Measurements from ENCODE around the gene DGKQ.

Gene DGKQ

DNA sequence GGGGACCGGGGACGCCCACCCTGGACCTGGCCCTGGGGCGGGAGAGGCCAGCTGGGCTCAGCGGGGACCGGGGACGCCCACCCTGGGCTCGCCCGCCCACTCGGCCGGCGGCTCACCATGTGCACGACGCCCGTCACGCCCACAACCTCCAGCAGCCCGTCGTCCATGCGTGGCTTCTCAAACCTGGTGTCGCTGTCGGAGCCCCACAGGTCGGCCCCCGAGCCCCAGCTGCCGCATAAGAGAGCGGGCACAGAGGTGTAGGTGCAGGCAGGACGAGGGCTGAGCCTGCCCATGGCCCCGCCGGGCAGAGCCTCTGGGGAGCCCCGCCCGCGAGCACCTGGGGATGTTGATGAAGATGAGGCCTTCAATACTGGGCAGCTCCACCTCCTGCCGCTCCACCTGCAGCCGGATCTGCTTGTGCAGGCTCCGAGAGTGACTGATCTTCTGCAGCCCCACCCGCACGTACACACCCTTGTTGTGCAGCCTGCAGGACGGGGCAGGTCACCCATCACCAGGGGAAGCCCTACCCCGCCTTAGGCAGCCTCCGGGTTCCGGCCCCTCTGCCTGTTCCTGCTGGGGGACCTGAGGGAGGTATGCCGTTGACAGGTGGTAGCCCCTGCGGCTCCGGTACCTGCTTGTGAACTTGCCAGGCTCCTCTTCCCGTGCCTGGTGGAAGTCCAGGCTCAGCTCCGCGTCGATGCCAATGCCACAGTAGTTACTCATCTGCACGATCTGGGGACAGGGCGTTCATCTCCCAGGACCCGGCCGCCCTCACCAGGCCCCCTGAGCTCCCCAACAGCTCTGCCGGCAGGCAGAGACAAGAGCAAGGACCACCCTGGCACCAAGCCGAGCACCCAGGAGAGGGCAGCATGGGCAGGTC, 11.8 kb downstream of the DGKQ start:
- no peak for FAIRE-seq

DNA sequence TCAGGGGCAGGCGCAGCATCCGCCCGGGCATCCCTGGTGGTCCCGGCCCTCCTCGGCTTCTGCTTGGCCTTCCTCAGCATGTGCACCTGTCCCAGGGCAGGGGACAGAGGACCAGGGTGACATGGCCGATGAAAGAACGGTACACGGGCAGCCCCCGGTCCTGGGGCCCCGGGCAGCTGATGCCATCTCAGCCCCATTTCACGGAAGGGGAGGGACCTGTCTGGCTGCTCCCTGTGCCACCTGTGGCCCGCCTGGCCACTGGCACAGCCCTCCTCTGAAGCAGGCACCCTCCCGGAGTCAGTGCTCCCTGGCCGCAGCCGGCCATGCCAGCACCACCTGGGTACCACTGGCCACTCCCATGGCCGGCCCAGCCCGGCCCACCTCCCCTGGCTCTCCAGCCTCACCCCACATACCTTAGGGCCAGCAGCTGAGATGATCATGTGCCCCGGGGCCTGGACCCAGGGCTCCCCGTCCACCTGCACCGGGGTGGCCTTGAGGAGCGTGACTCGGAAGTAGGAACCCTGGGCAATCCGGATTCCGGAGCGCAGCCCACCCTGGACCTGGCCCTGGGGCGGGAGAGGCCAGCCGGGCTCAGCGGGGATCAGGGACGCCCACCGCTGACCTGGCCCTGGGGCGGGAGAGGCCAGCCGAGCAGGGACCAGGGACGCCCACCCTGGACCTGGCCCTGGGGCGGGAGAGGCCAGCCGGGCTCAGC, 12.6 kb downstream of the DGKQ start:
- FAIRE-seq: no peak

GRCh38 chr4:960140-960635, 13.2 kb downstream of the DGKQ start:
- FAIRE-seq: no peak

- no peak for FAIRE-seq
Measured at GRCh38 chr4:959338-960139, 13.8 kb downstream of the DGKQ start.

DNA sequence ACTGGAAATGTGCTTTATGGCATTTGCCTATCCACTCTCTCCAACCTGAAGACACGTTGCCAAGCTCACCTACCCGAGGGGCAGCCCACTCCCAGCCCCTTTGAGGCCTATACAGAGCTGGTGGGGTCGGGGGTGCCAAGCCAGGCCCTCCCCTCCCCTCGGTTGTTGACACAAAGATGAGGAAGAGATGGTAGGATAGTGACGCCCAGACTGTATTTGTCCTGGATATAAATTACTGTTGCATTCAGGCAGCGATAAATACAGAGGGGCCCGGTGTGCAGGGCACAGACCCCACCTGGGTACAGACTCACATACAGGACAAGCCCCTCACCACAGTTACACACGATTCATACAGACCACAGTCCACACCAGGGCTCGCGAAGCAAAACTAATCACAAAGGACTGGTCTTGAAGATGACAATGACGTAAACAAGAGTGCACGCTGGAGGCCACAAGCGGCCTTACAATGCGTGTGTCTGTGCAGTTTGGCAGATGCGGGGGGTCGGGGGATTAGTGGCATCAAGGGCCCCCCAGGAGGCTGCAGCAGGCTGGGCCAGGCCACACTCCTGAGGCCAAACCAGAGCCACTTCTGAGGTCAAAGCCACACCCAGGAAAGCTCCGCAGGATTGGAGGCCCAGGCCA, 14.6 kb downstream of the DGKQ start:
- FAIRE-seq: no peak

DNA sequence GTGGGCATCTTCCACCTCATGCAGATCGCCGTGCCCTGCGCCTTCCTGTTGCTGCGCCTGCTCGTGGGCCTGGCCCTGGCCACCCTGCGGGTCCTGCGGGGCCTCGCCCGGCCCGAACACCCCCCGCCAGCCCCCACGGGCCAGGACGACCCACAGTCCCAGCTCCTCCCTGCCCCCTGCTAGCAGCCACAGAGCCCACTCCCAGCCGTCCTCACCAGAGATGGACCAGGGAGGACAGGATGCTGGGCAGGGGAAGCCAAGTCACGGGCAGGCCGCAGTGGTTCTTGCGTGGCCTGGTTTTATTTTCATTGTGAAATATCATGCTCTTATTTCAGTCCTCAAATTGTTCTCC, 15.1 kb downstream of the DGKQ start:
- FAIRE-seq: no peak

DNA sequence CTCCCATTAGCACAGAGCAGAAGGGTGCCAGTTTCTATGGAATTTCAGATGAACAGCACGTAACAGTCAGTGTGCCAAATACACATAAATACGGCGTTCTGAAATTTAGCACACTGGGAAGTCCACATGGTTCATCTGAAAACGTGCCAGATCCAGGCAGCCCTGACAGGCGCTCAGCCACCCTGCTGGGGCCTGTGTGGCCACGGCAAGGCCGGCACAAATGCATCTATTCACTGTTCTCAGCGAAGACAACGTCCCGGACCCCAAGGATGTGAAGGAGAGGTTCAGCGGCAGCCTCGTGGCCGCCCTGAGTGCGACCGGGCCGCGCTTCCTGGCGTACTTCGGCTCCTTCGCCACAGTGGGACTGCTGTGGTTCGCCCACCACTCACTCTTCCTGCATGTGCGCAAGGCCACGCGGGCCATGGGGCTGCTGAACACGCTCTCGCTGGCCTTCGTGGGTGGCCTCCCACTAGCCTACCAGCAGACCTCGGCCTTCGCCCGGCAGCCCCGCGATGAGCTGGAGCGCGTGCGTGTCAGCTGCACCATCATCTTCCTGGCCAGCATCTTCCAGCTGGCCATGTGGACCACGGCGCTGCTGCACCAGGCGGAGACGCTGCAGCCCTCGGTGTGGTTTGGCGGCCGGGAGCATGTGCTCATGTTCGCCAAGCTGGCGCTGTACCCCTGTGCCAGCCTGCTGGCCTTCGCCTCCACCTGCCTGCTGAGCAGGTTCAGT, 15.6 kb downstream of the DGKQ start:
- no peak for FAIRE-seq

- no peak for FAIRE-seq
Measured at GRCh38 chr4:957231-957580, 16.2 kb downstream of the DGKQ start.

- FAIRE-seq: no peak
Measured at GRCh38 chr4:956531-957230, 16.7 kb downstream of the DGKQ start.

- no peak for FAIRE-seq
Measured at GRCh38 chr4:955931-956381, 17.4 kb downstream of the DGKQ start.

GRCh38 chr4:955161-955921, 18.0 kb downstream of the DGKQ start:
- no peak for FAIRE-seq

- FAIRE-seq: no peak
Measured at GRCh38 chr4:954211-955020, 19.0 kb downstream of the DGKQ start.

- FAIRE-seq: no peak
Measured at GRCh38 chr4:953574-953915, 19.8 kb downstream of the DGKQ start.

DNA sequence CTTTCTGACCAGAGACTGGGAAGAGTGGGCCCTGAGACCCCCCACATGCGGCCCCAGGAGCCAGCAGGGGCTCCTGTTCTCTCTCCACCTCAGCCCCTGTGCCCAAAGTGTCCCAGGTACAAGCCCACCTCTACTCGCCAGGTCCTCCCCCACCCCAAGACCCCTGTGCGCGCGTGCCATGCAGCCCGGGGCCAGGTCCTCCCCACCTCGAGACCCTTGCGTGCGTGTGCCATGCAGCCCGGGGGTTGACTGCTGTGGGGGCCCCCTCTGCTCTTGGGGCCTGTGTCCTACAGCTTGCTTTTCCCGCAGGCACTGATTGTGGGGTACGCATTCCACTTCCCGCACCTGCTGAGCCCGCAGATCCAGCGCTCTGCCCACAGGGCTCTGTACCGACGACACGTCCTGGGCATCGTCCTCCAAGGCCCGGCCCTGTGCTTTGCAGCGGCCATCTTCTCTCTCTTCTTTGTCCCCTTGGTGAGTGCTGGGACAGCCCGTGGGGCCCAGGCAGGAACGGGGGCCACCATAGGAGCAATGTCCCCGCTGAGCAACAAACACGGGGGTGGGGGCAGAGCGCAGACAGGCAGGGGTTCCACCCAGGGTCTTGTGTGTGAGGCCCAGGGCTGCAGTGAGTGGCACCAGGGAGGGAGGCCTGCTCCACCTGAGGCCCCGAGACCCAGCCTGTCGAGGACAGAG, 20.3 kb downstream of the DGKQ start:
- no peak for FAIRE-seq

DNA sequence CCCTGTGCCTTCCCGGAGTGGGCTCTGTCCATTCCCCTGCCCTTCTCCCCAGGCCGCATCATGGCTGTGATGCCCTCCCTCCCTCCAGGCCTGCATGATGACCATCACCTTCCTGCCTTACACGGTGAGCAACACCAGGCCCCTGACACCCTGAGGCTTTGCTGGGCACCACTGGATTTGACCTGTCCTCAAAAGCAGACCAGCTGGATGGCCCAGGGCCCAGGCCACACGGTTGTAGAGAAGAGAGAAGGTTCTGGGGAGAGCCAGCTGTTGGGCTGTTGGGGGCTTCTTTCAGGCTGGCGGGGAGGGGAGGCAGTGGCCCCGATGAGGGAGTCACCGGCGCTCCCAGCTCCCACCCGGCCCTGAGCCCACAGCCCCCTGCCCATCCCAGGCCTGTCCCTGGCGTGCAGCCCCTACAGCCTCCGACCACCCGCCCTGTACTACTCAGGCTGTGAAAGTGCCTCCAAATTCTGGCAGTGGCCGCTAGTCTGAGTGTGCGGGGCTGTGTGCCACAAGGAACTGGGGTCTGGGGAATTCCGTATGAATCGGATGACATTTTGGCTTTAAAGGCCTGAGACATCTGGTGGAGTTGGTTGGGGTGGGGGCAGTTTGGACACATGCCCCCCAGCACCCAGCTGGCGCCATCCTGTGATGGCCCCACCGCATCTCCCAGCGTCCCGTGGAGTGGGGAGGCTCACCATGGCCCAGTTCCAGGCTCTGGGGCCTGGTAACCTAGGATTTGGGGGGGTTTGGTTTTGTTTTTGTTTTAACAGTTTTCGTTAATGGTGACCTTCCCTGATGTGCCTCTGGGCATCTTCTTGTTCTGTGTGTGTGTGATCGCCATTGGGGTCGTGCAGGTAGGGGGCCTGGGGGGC, 21.5 kb downstream of the DGKQ start:
- FAIRE-seq: no peak

- no peak for FAIRE-seq
Measured at GRCh38 chr4:951186-951585, 22.2 kb downstream of the DGKQ start.

- no peak for FAIRE-seq
Measured at GRCh38 chr4:950136-951020, 23.0 kb downstream of the DGKQ start.

Measured in colon (tissue), 2 donors.